ENCODE data around the gene SELENOW.
"Not testable (repeated sequence)": the region's sequence is repeated elsewhere in the genome, so short reads cannot be mapped to it uniquely, and the experiment has no call there.

SELENOW gene

DNA sequence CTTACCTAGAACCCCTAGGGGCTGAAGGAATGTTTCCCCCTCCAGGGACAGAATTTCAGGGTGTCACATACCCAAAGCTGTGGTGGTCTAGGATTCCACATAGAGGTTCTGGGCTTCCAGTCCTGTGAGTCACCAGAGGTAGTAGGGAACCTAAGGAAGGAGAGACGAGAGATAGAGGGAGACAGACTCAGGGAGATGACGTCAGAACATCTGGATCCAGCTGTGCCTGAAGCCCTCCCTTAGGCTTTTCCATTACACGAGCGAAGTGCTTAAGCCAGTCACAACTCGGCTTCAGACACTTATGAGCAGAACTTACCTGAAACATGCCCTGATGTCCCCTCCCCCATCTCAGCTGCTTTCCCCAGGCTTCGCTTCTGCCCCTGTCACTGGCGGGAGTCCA is 11.8 kb upstream of the SELENOW start:
- Mint-ChIP-seq H3K27me3 (no peaks in the 10 kb centered on the region), H3K27ac (no peak overlapping the region), H3K9me3 (no peaks in the 10 kb centered on the region), H3K4me3 (no peak overlapping the region), H3K4me1 (peaks cover 7% of the 10 kb centered on the region)
- ATAC-seq (no peak), DNase-seq (no peak)

DNA sequence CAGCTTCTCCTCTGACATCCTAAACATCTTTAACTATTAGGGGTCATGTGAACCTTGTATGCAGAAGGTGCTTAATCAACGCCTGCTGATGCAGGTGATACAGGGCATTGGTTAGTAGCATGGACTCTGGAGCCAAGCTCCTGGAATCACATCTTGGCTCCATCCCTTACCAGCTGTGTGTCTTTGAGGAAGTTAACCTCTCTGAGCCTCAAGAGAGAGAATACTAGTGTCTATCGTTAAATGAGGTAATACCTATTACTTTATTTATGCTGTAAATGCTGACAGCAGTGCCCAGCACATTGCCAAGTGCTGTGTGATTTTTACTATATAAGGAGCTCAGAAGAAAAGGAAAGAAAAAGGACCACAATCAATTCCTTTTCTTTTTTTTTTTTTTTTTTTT is 11.2 kb upstream of the SELENOW start:
- peaks cover 7% of the 10 kb centered on the region for H3K4me1 Mint-ChIP-seq
- H3K27me3 Mint-ChIP-seq, result no peaks in the 10 kb centered on the region
- H3K9me3 Mint-ChIP-seq, result no peaks in the 10 kb centered on the region
- no peak for DNase-seq
- no peak overlapping the region for H3K27ac Mint-ChIP-seq
- ATAC-seq, result no peak
- H3K4me3 Mint-ChIP-seq, result no peak overlapping the region

DNA sequence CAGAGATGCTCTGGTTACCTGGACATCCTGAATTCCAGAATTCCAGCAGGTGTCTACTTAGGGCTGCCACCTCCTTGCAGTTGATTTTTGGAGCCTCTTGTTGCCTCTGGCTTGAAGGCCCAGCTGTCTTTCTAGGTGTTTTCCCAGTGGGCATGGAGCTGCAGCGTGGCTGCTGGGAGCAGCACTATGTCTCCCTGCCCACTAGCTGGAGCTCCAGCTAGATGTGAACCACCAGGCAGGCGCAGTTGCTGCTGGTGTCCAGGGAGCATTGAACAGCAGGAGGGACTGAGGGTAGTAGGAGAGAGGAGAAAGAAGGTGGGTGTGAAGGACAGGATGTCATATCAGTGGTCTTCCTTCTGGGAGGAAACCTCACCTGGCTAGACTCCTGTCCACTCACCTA is 9.9 kb upstream of the SELENOW start:
- no peak overlapping the region for H3K27ac Mint-ChIP-seq
- no peaks in the 10 kb centered on the region for H3K27me3 Mint-ChIP-seq
- H3K4me3 Mint-ChIP-seq, result no peak overlapping the region
- H3K4me1 Mint-ChIP-seq, result peaks cover 7% of the 10 kb centered on the region
- DNase-seq (no peak), ATAC-seq (no peak)
- H3K9me3 Mint-ChIP-seq, result no peaks in the 10 kb centered on the region

DNA sequence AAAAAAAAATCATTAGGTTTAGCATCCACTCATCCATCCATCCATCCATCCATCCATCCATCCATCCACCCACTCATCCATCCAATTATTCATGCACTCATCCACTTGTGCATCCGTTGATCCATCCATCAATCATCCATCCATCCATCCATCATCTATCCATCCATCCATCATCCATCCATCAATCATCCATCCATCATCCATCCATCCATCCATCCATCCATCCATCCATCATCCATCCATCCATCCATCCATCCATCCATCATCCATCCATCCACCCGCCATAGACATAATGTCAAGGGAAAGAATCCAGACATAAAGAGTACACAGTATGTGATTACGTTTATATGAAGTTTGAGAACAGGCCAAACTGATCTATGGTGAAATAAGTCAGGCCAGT is 9.0 kb upstream of the SELENOW start:
- no peak overlapping the region for H3K27ac Mint-ChIP-seq

DNA sequence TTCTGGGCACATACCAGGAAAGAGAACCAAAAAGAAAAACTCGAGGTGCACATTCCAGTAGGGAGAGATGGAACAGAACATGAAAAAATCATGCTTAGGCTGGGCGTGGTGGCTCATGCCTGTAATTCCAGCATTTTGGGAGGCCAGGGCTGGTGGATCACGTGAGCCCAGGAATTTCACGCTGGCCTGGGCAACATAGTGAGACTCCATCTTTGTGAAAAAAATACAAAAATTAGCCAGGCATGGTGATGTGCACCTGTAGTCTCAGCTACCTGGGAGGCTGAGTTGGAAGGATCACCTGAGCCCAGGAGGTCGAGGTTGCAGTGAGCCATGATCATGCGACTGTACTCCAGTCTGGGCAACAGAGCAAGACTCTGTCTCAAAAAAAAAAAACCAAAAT is 7.2 kb upstream of the SELENOW start:
- DNase-seq, H3K4me3 Mint-ChIP-seq, H3K27me3 Mint-ChIP-seq, H3K27ac Mint-ChIP-seq, H3K4me1 Mint-ChIP-seq, ATAC-seq, H3K9me3 Mint-ChIP-seq: not testable (repeated sequence)

More for the DNA sequence above, 9.0 kb upstream of the SELENOW start:
- no peak for DNase-seq
- Mint-ChIP-seq H3K4me1 (peaks cover 7% of the 10 kb centered on the region), H3K9me3 (no peaks in the 10 kb centered on the region), H3K27me3 (no peaks in the 10 kb centered on the region), H3K4me3 (no peak overlapping the region)
- no peak for ATAC-seq

DNA sequence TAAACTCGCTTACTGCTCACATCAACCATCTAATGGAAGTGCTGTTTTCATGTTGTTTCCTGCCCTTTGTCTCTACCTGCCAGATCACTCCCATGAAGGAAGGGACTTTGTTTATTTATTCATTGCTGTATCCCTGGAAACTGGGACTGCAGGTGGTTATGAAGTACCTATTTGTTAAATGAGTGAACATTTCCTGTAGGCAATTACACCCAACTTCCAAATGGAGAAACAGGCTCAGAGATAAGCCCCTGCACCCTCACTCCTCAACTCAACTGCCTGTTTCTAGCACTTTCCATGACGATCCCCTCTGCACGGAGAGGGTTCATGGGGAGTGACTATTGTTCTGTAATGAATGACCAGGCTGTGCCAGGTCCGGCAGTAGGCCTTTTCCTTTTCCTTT is 1.9 kb upstream of the SELENOW start:
- no peak overlapping the region for H3K4me3 Mint-ChIP-seq
- no peaks in the 10 kb centered on the region for H3K9me3 Mint-ChIP-seq
- H3K27ac Mint-ChIP-seq, result no peak overlapping the region
- DNase-seq (no peak), ATAC-seq (no peak)
- no peaks in the 10 kb centered on the region for H3K27me3 Mint-ChIP-seq
- H3K4me1 Mint-ChIP-seq, result peaks cover 34% of the 10 kb centered on the region

DNA sequence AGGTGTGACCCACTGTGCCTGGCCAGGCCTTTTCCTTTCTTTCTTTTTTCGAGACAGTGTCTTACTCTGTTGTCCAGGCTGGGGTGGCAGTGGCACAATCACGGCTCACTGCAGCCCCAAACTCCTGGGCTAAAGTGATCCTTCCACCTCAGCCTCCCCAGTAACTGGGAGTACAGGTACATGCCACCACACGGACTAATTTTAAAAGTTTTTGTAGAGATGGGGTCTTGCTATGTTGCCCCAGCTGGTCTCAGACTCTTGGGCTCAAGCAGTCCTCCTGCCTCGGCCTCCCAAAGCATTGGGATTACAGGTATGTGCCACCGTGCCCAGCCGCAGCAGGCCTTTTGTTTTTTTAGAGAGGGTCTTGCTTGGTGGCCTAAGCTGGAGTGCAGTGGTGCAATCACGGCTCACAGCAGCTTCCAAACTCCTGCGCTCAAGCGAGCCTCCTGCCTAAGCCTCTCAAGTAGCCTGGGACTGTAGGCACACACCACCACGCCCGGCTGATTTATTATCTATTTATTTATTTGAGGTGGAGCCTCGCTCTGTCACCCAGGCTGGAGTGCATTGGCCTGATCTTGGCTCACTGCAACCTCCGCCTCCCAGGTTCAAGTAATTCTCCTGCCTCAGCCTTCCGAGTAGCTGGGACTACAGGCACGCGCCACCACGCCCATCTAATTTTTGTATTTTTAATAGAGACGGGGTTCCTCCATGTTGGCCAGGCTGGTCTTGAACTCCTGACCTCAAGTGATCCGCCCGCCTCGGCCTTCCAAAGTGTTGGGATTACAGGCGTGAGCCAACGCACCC is 1.1 kb upstream of the SELENOW start:
- not testable (repeated sequence) for DNase-seq, H3K27me3 Mint-ChIP-seq, ATAC-seq, H3K9me3 Mint-ChIP-seq
- Mint-ChIP-seq H3K4me3 (peak overlapping the region; percentile 95 to 97), H3K27ac (peak overlapping the region in 1 of 2 donors; percentile 98), H3K4me1 (peaks cover 37% of the 10 kb centered on the region)

DNA sequence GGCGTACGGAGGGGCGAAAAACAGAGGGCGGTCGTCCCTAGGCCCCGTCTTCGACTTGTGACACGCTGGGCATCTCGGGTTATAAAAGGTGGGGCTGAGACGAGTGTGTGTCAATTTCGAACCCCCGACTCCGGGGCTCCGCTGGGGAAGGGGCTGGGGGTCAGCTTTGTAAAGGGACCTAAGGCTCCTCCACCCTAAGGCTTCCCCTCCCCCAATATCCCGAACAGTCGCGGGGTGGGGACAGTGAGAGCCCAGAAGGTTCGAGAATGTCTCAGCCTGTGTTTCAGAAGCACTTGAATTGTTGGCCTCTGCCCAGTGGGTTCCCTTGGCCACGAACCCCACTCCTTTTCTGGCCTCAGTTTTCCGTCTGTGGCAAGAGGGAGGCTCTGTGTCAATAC is 450 bp downstream of the SELENOW start:
- ATAC-seq (peak; percentile 14), DNase-seq (peak in 1 of 2 donors; percentile 21)
- Mint-ChIP-seq H3K9me3 (no peaks in the 10 kb centered on the region), H3K27me3 (no peaks in the 10 kb centered on the region), H3K4me1 (peaks cover 37% of the 10 kb centered on the region), H3K4me3 (peak overlapping the region; percentile 95 to 97), H3K27ac (peak overlapping the region; percentile 98 to 99)

DNA sequence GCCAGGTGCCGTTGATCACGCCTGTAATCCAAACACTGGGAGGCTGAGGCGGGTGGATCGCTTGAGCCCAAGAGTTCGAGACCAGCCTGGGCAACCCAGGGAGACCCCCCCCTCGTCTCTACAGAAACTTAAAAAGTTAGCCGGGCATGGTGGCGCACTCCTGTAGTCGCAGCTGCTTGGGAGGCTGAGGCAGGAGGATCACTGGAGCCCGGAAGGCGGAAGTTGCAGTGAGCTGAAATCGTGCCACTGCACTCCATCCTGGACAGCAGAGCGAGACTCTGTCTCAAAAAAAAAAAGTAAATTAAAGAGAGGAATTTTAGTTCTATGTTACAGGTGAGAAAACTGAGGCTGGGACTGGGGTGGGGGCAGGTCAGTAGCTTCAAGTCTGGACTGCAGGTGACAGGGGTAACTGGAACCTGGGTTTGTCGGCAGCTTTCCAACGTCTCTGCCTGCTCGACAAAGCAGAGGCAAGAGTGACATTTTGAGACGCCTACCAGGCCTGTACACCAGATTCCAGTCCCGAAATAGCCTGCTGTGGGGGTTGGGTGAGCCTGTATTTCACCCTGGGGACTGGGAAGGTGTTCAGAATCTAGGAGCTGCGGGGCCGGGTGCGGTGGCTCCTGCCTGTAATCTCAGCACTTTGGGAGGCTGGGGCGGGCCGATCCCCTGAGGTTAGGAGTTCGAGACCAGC is 1.2 kb downstream of the SELENOW start:
- ATAC-seq (no peak), DNase-seq (no peak)
- Mint-ChIP-seq H3K27ac (peak overlapping the region; percentile 98 to 99), H3K4me3 (peak overlapping the region; percentile 95 to 97), H3K4me1 (peaks cover 37% of the 10 kb centered on the region), H3K9me3 (no peaks in the 10 kb centered on the region), H3K27me3 (no peaks in the 10 kb centered on the region)

DNA sequence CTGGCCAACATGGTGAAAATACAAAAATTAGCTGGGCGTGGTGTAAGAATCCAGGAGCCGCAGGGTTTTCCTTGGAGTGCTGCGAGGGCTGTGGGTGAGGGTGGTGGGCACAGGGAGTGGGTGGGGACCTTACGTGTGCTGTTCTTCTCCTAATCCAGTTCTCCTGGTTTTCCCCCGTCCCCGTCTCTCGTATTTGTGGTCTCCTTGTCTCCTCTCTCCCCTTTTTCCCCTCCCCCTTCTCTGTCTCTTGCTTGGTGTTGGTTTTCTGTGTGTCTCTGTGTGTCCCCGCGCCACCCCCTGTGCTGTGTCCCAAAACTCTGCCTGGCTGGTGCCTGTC is 1.7 kb downstream of the SELENOW start:
- DNase-seq (no peak), ATAC-seq (no peak)
- Mint-ChIP-seq H3K4me3 (peak overlapping the region; percentile 95 to 97), H3K27ac (peak overlapping the region; percentile 83 to 99), H3K4me1 (peaks cover 37% of the 10 kb centered on the region), H3K27me3 (no peaks in the 10 kb centered on the region), H3K9me3 (no peaks in the 10 kb centered on the region)

DNA sequence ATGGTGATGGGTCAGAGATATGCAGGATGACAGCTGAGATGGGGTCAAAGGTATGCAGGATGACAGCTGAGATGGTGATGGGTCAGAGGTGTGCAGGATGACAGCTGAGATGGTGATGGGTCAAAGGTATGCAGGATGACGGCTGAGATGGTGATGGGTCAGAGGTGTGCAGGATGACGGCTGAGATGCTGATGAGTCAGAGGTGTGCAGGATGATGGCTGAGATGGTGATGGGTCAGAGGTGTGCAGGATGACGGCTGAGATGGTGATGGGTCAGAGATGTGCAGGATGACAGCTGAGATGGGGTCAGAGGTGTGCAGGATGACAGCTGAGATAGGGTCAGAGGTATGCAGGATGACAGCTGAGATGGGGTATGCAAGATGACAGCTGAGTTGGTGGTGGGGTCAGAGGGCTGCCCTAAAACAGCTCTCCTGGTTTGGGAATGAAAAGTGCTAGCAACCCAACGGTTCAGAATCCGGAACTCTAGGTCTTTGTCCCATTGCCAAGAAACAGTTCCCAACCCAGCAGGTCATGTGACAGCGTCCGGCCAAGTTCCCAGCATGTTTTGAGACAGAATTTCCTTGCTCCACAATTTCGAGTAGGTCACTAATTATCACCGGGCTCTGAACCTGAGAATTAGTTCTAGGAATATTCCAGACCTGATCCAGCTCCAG is 3.2 kb downstream of the SELENOW start:
- Mint-ChIP-seq H3K4me3 (no peak overlapping the region), H3K9me3 (no peaks in the 10 kb centered on the region), H3K27ac (no peak overlapping the region), H3K4me1 (peaks cover 37% of the 10 kb centered on the region), H3K27me3 (no peaks in the 10 kb centered on the region)
- ATAC-seq, result no peak
- no peak for DNase-seq

DNA sequence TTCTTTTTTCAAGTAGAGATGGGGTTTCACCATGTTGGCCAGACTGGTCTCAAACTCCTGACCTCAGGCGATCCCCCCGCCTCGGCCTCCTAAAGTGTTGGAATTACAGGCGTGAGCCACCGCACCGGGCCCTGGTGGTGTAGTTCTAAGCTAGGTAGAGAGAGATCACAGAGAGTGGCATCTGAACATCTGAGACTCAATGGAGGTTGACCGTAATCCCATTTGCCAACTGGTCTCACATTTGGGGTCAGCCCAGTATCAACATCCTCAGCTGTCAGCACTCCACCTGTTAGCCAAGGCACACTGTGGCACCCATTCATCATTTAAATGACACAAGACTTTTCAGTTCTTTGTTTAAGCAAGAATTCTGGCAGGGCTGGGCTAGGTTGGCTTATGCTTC is 8.1 kb downstream of the SELENOW start:
- H3K9me3 Mint-ChIP-seq, result no peaks in the 10 kb centered on the region
- no peak overlapping the region for H3K27ac Mint-ChIP-seq
- no peak for ATAC-seq
- no peak for DNase-seq
- H3K4me1 Mint-ChIP-seq, result peaks cover 17% of the 10 kb centered on the region
- H3K4me3 Mint-ChIP-seq, result no peak overlapping the region
- H3K27me3 Mint-ChIP-seq, result no peaks in the 10 kb centered on the region

DNA sequence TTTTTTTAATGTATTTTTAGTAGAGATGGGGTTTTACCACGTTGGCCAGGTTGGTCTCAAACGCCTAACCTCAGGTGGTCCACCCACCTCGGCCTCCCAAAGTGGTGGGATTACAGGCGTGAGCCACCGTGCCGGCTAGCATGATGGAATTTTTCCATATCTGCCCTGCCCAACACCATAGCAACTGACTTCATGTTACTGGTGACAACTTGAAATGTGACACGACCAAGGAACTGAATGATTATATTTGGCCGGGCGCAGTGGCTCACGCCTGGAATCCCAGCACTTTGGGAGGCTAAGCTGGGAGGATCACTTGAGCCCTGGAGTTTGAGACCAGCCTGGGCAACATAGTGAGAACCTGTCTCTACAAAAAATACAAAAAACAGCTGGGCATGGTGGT is 8.8 kb downstream of the SELENOW start:
- H3K27ac Mint-ChIP-seq, H3K4me3 Mint-ChIP-seq, DNase-seq, H3K27me3 Mint-ChIP-seq, H3K9me3 Mint-ChIP-seq, ATAC-seq: not testable (repeated sequence)
- H3K4me1 Mint-ChIP-seq, result peaks cover 14% of the 10 kb centered on the region

DNA sequence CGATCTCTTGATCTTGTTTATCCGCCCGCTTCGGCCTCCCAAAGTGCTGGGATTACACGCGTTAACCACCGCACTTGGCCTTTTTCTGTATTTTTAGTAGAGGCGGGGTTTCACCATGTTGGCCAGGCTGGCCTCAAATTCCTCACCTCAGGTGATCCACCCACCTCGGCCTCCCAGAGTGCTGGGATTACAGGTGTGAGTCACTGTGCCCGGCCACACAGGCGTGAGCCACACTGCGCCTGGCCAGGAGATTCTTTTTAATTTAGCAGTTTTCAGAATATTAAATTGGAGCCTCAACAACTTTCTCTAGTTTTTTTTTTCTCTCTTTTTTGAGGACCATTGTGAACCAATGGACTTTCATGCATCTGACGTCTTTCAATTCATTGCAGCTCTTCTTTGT is 11.3 kb downstream of the SELENOW start:
- not testable (repeated sequence) for H3K9me3 Mint-ChIP-seq, ATAC-seq, H3K27ac Mint-ChIP-seq, H3K4me3 Mint-ChIP-seq, DNase-seq, H3K27me3 Mint-ChIP-seq
- H3K4me1 Mint-ChIP-seq, result peaks cover 14% of the 10 kb centered on the region

DNA sequence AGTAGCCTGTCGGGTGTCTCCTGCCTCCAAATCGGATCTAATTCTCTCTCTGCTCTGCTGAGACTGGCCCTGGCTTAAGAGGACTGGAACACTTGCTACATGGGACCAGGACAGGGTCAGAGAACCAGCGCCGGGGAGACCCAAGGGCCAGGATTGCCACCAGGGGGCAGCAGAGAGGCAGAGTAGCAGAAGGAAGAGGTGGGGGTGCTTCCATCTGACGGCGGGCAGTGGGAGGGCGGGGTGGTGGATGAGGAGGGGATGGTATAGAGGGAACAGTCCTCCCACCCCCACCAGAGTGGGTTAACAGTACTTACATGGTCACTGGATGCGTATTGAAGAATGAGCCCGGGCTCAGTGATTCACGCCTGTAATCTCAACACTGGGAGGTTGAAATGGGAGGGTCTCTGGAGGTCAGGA is 11.9 kb downstream of the SELENOW start:
- Mint-ChIP-seq H3K27ac (no peak overlapping the region), H3K4me3 (no peak overlapping the region), H3K9me3 (no peaks in the 10 kb centered on the region), H3K27me3 (no peaks in the 10 kb centered on the region), H3K4me1 (peaks cover 14% of the 10 kb centered on the region)
- ATAC-seq (peak; percentile 82), DNase-seq (peak; percentile 78 to 79)

DNA sequence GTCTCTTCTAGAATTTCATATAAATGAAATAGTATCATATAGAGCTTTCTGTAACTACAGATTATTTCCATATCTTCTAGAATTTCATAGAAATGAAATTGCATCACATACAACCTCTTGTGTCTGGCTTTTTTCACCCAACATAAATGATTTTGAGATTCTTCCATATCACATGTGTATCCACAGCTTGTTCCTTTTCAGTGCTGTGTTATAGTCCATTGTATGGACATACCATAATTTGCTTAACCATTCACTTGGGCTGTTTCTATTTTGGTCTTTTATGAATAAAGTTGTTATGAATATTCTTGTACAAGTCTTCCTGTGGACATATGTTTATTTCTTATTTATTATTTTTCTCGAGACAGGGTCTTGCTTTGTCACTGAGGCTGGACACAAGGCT is 14.1 kb downstream of the SELENOW start:
- Mint-ChIP-seq H3K27ac (no peak overlapping the region), H3K4me3 (no peak overlapping the region), H3K27me3 (peaks cover under 1% of the 10 kb centered on the region), H3K9me3 (no peaks in the 10 kb centered on the region), H3K4me1 (peaks cover 14% of the 10 kb centered on the region)
- no peak for ATAC-seq
- DNase-seq, result no peak

Data from stimulated activated naive CD8-positive, alpha-beta T cell treated with anti-CD3 and anti-CD28 coated beads, Interleukin-15, amount 100 ng/mL, for 72 hours (primary cell).